Measurements from ENCODE around the gene FCMR.

FCMR gene

DNA sequence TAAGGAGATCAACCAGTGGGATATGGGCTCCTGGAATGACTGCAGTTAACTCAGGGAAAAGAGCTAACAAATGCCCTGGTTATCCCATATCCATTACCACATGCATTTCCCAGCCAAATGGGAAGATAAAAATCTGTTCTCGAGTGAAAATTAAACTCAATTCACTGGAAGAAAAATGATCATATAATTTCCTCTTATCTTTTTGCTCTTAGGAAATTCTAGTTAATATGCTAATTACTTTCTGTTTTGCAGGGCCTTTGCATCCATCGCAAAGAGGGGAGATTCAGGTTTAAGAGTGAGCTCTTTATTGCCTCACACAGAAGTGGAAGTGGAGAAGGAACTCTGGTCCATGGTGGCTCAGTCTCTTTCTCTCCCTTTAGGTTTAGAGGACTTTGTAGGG lies 28.4 kb downstream of the FCMR start:
- ATAC-seq: no peak
- no peak for TF ChIP-seq OSR1 (CRISPR knock-in tag; IDR thresholded peaks at IDR 0.05)
- no peak for TF ChIP-seq ZC3H10 (CRISPR knock-in tag; IDR thresholded peaks at IDR 0.05)
- TF ChIP-seq, protein P1, sequence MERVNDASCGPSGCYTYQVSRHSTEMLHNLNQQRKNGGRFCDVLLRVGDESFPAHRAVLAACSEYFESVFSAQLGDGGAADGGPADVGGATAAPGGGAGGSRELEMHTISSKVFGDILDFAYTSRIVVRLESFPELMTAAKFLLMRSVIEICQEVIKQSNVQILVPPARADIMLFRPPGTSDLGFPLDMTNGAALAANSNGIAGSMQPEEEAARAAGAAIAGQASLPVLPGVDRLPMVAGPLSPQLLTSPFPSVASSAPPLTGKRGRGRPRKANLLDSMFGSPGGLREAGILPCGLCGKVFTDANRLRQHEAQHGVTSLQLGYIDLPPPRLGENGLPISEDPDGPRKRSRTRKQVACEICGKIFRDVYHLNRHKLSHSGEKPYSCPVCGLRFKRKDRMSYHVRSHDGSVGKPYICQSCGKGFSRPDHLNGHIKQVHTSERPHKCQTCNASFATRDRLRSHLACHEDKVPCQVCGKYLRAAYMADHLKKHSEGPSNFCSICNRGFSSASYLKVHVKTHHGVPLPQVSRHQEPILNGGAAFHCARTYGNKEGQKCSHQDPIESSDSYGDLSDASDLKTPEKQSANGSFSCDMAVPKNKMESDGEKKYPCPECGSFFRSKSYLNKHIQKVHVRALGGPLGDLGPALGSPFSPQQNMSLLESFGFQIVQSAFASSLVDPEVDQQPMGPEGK (CRISPR knock-in tag; IDR thresholded peaks at IDR 0.05; ENCODE audit: borderline replicate concordance): no peak
- no peak for TF ChIP-seq ZFP3 (CRISPR knock-in tag; IDR thresholded peaks at IDR 0.05)
- no peak for TF ChIP-seq ARNTL (CRISPR knock-in tag; IDR thresholded peaks at IDR 0.05; ENCODE audit: borderline replicate concordance, low read depth)
- TF ChIP-seq, protein P2, sequence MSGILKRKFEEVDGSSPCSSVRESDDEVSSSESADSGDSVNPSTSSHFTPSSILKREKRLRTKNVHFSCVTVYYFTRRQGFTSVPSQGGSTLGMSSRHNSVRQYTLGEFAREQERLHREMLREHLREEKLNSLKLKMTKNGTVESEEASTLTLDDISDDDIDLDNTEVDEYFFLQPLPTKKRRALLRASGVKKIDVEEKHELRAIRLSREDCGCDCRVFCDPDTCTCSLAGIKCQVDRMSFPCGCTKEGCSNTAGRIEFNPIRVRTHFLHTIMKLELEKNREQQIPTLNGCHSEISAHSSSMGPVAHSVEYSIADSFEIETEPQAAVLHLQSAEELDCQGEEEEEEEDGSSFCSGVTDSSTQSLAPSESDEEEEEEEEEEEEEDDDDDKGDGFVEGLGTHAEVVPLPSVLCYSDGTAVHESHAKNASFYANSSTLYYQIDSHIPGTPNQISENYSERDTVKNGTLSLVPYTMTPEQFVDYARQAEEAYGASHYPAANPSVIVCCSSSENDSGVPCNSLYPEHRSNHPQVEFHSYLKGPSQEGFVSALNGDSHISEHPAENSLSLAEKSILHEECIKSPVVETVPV (CRISPR knock-in tag; IDR thresholded peaks at IDR 0.05): no peak
- TF ChIP-seq TCF4 (CRISPR knock-in tag; IDR thresholded peaks at IDR 0.05; ENCODE audit: borderline replicate concordance): no peak
- no peak for TF ChIP-seq ZNF8 (CRISPR knock-in tag; IDR thresholded peaks at IDR 0.05)
- TF ChIP-seq, protein P3, sequence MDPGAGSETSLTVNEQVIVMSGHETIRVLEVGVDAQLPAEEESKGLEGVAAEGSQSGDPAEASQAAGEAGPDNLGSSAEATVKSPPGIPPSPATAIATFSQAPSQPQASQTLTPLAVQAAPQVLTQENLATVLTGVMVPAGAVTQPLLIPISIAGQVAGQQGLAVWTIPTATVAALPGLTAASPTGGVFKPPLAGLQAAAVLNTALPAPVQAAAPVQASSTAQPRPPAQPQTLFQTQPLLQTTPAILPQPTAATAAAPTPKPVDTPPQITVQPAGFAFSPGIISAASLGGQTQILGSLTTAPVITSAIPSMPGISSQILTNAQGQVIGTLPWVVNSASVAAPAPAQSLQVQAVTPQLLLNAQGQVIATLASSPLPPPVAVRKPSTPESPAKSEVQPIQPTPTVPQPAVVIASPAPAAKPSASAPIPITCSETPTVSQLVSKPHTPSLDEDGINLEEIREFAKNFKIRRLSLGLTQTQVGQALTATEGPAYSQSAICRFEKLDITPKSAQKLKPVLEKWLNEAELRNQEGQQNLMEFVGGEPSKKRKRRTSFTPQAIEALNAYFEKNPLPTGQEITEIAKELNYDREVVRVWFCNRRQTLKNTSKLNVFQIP (CRISPR knock-in tag; IDR thresholded peaks at IDR 0.05; ENCODE audit: borderline replicate concordance, low read depth): no peak
- TF ChIP-seq GLIS3 (CRISPR knock-in tag; IDR thresholded peaks at IDR 0.05): no peak
- TF ChIP-seq, protein P4, sequence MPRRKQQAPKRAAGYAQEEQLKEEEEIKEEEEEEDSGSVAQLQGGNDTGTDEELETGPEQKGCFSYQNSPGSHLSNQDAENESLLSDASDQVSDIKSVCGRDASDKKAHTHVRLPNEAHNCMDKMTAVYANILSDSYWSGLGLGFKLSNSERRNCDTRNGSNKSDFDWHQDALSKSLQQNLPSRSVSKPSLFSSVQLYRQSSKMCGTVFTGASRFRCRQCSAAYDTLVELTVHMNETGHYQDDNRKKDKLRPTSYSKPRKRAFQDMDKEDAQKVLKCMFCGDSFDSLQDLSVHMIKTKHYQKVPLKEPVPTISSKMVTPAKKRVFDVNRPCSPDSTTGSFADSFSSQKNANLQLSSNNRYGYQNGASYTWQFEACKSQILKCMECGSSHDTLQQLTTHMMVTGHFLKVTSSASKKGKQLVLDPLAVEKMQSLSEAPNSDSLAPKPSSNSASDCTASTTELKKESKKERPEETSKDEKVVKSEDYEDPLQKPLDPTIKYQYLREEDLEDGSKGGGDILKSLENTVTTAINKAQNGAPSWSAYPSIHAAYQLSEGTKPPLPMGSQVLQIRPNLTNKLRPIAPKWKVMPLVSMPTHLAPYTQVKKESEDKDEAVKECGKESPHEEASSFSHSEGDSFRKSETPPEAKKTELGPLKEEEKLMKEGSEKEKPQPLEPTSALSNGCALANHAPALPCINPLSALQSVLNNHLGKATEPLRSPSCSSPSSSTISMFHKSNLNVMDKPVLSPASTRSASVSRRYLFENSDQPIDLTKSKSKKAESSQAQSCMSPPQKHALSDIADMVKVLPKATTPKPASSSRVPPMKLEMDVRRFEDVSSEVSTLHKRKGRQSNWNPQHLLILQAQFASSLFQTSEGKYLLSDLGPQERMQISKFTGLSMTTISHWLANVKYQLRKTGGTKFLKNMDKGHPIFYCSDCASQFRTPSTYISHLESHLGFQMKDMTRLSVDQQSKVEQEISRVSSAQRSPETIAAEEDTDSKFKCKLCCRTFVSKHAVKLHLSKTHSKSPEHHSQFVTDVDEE (CRISPR knock-in tag; IDR thresholded peaks at IDR 0.05): no peak
- TF ChIP-seq PPARA (CRISPR knock-in tag; IDR thresholded peaks at IDR 0.05; ENCODE audit: borderline replicate concordance): no peak
- no peak for TF ChIP-seq TOX (CRISPR knock-in tag; IDR thresholded peaks at IDR 0.05; ENCODE audit: borderline replicate concordance)
- TF ChIP-seq, protein P5, sequence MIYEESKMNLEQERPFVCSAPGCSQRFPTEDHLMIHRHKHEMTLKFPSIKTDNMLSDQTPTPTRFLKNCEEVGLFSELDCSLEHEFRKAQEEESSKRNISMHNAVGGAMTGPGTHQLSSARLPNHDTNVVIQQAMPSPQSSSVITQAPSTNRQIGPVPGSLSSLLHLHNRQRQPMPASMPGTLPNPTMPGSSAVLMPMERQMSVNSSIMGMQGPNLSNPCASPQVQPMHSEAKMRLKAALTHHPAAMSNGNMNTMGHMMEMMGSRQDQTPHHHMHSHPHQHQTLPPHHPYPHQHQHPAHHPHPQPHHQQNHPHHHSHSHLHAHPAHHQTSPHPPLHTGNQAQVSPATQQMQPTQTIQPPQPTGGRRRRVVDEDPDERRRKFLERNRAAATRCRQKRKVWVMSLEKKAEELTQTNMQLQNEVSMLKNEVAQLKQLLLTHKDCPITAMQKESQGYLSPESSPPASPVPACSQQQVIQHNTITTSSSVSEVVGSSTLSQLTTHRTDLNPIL (CRISPR knock-in tag; IDR thresholded peaks at IDR 0.05; ENCODE audit: low read depth): no peak
- TF ChIP-seq SNAI2 (CRISPR knock-in tag; IDR thresholded peaks at IDR 0.05): no peak

DNA sequence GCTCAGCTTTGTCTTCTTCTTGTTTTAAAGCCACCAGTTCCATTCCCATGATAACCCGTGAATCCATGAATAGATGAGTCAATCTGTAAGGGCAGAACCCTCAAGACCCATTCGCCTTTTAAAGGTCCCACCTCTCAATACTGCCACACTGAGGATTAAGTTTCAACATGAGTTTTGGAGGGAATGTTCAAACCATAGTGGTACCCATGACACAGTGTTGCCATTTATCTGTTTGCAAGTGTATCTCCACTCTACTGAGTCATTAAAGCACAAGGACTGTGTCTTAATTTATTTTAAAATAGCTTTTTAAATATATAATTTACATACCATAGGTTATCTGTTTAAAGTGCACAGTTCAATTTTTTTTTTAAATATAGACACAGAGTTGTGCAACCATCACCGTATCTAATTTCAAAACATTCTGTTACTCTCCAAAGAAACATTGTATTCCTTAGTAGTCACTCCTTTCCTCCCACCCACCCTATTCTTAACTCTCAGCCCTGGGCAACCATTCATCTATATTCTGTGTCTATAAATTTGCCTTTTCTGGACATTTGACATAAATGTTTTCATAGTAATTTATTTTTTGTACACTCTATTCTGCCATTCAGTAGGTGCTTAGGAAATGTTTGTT lies 29.3 kb downstream of the FCMR start:
- no peak for ATAC-seq
- TF ChIP-seq ESRRG (CRISPR knock-in tag; IDR thresholded peaks at IDR 0.05) (no peak), ZNF8 (CRISPR knock-in tag; IDR thresholded peaks at IDR 0.05) (no peak), ARNTL (CRISPR knock-in tag; IDR thresholded peaks at IDR 0.05; ENCODE audit: borderline replicate concordance, low read depth) (no peak), OSR1 (CRISPR knock-in tag; IDR thresholded peaks at IDR 0.05) (no peak), PPARA (CRISPR knock-in tag; IDR thresholded peaks at IDR 0.05; ENCODE audit: borderline replicate concordance) (no peak), TCF4 (CRISPR knock-in tag; IDR thresholded peaks at IDR 0.05; ENCODE audit: borderline replicate concordance) (no peak)
- TF ChIP-seq, protein P5 (CRISPR knock-in tag; IDR thresholded peaks at IDR 0.05; ENCODE audit: low read depth): no peak
- TF ChIP-seq, protein P1 (CRISPR knock-in tag; IDR thresholded peaks at IDR 0.05; ENCODE audit: borderline replicate concordance): no peak
- TF ChIP-seq, protein P3 (CRISPR knock-in tag; IDR thresholded peaks at IDR 0.05; ENCODE audit: borderline replicate concordance, low read depth): no peak

Measured in SK-N-SH treated with all-trans-retinoic acid at 6 μM for 48 hours (cell line).